ENCODE measurements around the gene EPHB6. TPM values are rescaled to one million over a fixed set of nuclear protein-coding genes. Genes with fewer than 3 reads are reported as not detected.
A peak's percentile ranks its signal among the peaks of the same experiment; 100 is the strongest.

The EPHB6 gene
- total RNA-seq, 2 donors from 2014 or later, result 33.2 to 36.9 TPM

DNA sequence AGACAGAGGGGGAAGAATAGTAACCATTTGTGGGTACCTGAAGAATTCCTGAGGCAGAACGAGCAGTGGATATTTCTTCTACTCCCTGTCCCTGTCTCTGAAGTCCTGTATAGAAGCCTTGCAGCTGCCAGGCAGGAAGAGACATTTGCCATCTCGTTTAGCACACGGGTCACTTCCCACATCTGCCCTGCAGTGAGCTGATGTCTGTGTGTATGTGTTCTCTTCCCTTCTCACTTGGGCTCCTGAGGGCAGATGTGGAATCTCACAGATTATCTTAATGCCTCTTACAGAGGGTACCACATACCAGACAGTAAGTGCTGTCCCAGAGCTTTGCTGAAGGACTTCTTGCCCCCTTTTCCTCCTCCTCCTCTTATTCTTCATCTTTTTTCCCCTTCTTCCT lies 44.8 kb downstream of the EPHB6 start:
- Histone ChIP-seq H3K4me1 (ENCODE audit: control insufficient read depth, insufficient read depth, low read length) (no peaks in the 10 kb centered on the region), H3K4me3 (ENCODE audit: low read length) (no peak overlapping the region), H3K27ac (ENCODE audit: low read depth, low read length) (no peak overlapping the region), H3K9me3 (ENCODE audit: control insufficient read depth, low read length) (peaks cover 24% of the 10 kb centered on the region), H3K36me3 (ENCODE audit: control insufficient read depth, insufficient read depth, low read length) (no peaks in the 10 kb centered on the region), H3K9ac (ENCODE audit: extremely low read depth, low read length, poor library complexity, severe bottlenecking) (no peak overlapping the region), H3K27me3 (ENCODE audit: control insufficient read depth, insufficient read depth, low read length, poor library complexity, severe bottlenecking) (peaks cover 9% of the 10 kb centered on the region)
- Mint-ChIP-seq H3K4me1 (peaks cover 29% of the 10 kb centered on the region), H3K36me3 (ENCODE audit: low read depth) (no peaks in the 10 kb centered on the region), H3K27me3 (ENCODE audit: insufficient read depth) (peaks cover 25% of the 10 kb centered on the region), H3K9me3 (peaks cover 24% of the 10 kb centered on the region), H3K27ac (no peak overlapping the region), H3K4me3 (no peak overlapping the region)
- DNase-seq, result peak; percentile 17
- 74 to 75% methylated on average over 3 of the region's 3 CpGs for WGBS, 2 experiments (ENCODE audit: insufficient coverage in 1 of 2, insufficient read length in 1 of 2)
- no peak for TF ChIP-seq CTCF (conservative IDR thresholded peaks at IDR 0.05)

DNA sequence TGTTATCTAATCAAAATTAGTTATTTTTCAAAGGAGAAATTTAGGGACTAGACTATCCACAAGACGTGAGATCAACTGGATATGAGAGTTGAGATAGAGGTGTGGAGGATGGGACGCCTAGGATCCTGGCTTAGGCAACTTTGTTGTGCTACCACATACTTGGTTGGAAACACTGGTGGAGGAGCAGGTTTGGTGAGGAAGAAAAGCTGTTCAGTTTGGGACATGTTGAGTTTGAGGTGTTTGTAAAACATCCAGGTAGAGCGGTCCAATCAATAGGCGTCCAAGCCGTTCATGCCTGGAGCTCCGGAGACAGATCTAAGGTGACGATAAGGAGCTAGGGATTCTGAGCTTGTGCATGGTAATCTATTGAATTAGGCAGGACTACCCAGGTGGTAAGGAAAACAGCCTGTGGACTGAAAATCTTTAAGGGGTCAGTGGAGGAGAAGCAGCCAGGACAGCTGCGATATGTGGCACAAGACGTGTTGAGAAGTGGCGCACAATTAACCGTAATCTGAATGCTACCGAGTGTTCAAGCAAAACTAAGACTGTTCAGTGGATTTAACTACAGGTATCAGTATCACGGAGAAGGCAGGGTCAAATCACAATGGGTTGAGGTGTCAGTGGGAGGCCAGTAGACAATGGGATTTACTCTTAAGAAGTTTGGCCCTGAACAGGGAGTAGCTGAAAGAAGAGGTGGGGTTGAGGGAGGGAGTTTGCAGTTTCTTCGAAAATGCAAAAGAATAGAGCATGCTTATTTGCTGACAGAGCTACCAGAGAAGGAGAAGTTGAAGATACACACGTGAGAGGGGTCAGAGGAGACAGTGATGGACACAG lies 46.8 kb downstream of the EPHB6 start:
- H3K36me3 ChIP-seq (ENCODE audit: control insufficient read depth, insufficient read depth, low read length), result no peaks in the 10 kb centered on the region
- Mint-ChIP-seq H3K36me3 (ENCODE audit: low read depth) (no peaks in the 10 kb centered on the region), H3K4me3 (no peak overlapping the region), H3K27me3 (ENCODE audit: insufficient read depth) (peaks cover 22% of the 10 kb centered on the region), H3K9me3 (peaks cover 39% of the 10 kb centered on the region), H3K27ac (peak overlapping the region; percentile 36), H3K4me1 (peaks cover 20% of the 10 kb centered on the region)
- H3K9me3 ChIP-seq (ENCODE audit: control insufficient read depth, low read length), result peaks cover 44% of the 10 kb centered on the region
- no peak for TF ChIP-seq CTCF (conservative IDR thresholded peaks at IDR 0.05)
- WGBS, 2 experiments (ENCODE audit: insufficient coverage in 1 of 2, insufficient read length in 1 of 2), result 77 to 83% methylated on average over 15 of the region's 15 CpGs
- H3K27ac ChIP-seq (ENCODE audit: low read depth, low read length), result no peak overlapping the region
- DNase-seq, result peak; percentile 43
- H3K27me3 ChIP-seq (ENCODE audit: control insufficient read depth, insufficient read depth, low read length, poor library complexity, severe bottlenecking), result peaks cover 9% of the 10 kb centered on the region
- H3K9ac ChIP-seq (ENCODE audit: extremely low read depth, low read length, poor library complexity, severe bottlenecking), result no peak overlapping the region
- no peak overlapping the region for H3K4me3 ChIP-seq (ENCODE audit: low read length)
- no peaks in the 10 kb centered on the region for H3K4me1 ChIP-seq (ENCODE audit: control insufficient read depth, insufficient read depth, low read length)

DNA sequence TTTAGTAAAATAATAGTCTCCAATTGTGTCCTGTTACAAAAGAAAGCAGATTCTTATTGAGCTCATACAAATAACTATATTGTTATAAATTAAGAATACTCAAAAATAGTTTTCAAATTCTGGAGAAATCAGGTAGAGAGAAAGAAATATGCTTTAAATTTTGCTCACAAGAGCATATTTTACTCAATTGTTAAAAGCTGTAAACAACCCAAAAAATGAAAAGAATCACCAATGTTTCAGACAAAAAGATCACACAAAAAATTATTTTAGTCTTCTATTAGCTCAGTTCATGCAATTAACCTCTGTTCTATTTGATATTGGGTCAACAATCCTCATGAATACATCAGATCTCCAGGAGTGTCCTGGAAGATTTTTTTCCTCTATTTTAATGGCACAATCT lies 49.3 kb downstream of the EPHB6 start:
- Histone ChIP-seq H3K4me1 (ENCODE audit: control insufficient read depth, insufficient read depth, low read length) (no peaks in the 10 kb centered on the region), H3K27ac (ENCODE audit: low read depth, low read length) (no peak overlapping the region), H3K27me3 (ENCODE audit: control insufficient read depth, insufficient read depth, low read length, poor library complexity, severe bottlenecking) (no peaks in the 10 kb centered on the region), H3K36me3 (ENCODE audit: control insufficient read depth, insufficient read depth, low read length) (no peaks in the 10 kb centered on the region), H3K4me3 (ENCODE audit: low read length) (peak overlapping the region; percentile 30), H3K9me3 (ENCODE audit: control insufficient read depth, low read length) (peaks cover 52% of the 10 kb centered on the region), H3K9ac (ENCODE audit: extremely low read depth, low read length, poor library complexity, severe bottlenecking) (no peak overlapping the region)
- Mint-ChIP-seq H3K4me3 (no peak overlapping the region), H3K36me3 (ENCODE audit: low read depth) (no peaks in the 10 kb centered on the region), H3K9me3 (peaks cover 46% of the 10 kb centered on the region), H3K27me3 (ENCODE audit: insufficient read depth) (peaks cover 13% of the 10 kb centered on the region), H3K4me1 (peaks cover 13% of the 10 kb centered on the region), H3K27ac (no peak overlapping the region)
- DNase-seq, result no peak
- TF ChIP-seq CTCF (conservative IDR thresholded peaks at IDR 0.05), result no peak

Measured in endodermal cell (in vitro differentiated cells).